GM18498 (cell line): ENCODE measurements around the gene C12orf50.
"Not testable (repeated sequence)": the region's sequence is repeated elsewhere in the genome, so short reads cannot be mapped to it uniquely, and the experiment has no call there.

Experiments used
- ATAC-seq: cut with Tn5 transposase; IDR thresholded peaks from one replicate; pipeline ENCODE4 v1.9.1; 2021; ENCODE audit warnings: mild to moderate bottlenecking, moderate library complexity; ENCODE audit not compliant: unreplicated experiment

The C12orf50 gene, protein sequence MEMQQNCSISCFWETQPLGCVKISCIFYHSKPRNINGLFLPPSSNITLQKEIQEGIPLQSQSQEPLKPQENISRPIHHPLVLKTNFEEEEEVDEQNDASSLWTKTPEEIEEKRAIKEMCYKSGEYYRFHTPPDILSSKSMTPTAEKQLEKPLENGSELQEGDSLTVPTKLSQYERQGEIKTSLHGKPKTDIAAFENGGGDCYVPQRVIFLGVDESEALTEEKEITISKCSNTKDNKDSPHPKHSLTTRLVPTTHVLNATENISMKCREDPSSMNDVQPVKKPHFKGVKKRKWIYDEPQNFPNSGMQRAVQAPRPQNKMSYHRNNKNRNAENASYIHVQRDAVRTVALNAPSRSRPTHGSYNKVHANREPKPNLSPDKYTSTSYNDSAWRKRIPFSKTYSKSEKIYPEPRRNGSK

GRCh38 chr12:88029093-88029665 is at the start of gene C12orf50:
TSS of gene C12orf50 (minus strand) at chr12:88029401. CDS start at chr12:88026962, 2,439 bp downstream.
- no peak for ATAC-seq

DNA sequence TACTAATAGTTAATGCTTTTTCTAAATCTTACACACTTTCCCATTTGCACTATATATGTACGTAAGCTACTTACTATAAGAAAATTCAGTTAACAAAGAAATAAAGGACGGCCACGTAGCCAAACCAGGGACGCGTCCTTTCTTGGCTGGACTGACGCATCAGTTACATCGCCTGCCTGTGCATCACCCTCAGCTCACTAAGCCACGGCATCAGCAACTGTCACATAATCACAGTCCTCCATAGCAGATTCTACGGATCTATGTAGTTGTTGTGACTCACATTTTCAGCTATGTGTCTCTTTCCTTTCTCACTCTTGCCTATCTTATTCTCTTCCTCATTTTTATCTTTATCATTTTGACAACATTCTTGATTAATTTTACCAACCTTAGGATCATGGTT is 38.1 kb upstream of the C12orf50 start:
- no peak for ATAC-seq

GRCh38 chr12:88063375-88063774 is 34.2 kb upstream of the C12orf50 start:
- ATAC-seq, result peak; percentile 80

- ATAC-seq, result peak; percentile 88
These were observed 33.3 kb upstream of the C12orf50 start for GRCh38 chr12:88062474-88062873.

DNA sequence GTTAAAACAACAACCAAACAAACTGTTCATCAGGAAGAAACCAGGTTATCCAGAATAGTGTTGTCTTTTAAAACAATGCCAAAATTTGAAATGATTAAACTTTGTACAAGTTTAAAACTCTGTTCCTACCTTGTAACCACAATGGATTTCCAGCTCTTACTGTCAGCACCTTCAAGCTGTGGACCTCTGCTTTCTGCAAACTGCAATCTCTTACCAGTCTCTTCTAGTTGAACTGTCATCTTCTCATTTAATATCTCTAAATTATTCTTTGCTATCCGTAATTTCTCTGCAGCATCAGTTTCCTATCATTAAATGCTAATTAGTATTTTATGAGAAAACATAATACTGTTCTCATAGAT is 29.5 kb upstream of the C12orf50 start:
- no peak for ATAC-seq

DNA sequence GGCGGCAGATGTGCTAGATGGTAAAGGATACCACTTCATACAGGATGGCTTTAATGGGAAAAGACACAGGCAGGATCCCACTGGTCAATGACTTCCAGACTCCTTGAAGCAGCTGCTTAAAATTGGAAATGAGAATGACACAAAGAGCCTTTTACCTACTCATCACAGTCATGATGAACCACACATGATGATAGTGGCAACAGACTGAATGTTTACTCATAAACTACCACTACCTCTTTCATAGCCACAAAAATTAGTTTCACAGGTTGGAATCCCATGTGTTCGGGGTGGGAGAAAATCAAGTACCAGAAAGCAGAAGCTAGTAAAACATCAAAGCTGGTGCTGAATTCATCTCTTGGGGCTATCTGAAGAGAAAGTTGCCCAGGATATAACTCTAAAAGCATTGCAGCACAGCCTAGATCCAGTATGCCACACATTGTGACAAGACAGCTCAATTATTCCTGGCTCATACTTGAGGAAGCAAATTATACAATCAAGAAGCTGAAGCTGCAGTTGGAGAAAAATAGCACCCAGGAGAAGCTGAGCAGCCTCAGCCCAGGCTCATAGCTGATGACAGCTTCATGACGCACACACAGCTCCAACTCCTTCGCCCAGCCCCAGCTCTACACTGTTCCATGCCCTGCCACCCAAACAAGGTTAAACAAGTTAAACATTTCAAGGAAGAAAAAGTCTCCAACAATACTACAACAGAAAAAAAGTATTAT is 29.0 kb upstream of the C12orf50 start:
- no peak for ATAC-seq

- no peak for ATAC-seq
These were observed 27.4 kb upstream of the C12orf50 start for GRCh38 chr12:88056571-88056970.

DNA sequence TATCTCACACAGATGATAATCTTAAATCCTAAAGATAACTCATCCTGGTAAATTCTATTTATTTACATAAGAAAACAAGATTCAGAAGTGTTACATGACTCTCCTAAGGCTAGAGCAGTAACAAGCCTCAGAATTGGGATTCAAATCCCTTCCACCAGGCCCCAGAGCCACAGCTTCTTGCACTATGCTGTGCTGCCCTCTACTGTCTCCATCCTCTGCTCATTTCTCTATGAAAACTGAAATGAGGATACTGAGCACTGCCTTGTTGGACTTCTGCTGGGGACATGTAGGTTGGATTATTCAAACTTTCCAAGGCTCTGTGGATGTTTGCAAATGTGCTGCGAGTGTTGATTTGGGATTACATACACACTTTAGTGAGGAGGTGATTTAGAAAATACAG is 23.5 kb upstream of the C12orf50 start:
- ATAC-seq, result peak; percentile 67

DNA sequence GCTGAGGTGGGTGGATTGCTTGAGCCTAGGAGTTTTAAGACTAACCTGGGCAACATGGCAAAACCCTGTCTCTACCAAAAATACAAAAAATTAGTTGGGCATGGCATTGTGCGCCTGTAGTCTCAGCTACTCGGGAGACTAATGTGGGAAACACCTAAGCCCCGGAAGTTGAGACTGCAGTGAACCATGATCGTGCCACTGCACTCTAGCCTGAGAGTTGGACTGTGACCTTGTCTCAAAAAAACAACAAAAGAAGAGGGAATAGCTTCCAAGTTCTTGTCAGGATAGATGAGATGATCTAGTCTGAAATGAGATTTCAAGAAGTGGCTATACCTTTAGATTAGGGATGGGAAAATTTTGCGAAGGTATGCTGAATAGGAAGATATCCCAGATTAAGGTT is 14.8 kb upstream of the C12orf50 start:
- no peak for ATAC-seq

DNA sequence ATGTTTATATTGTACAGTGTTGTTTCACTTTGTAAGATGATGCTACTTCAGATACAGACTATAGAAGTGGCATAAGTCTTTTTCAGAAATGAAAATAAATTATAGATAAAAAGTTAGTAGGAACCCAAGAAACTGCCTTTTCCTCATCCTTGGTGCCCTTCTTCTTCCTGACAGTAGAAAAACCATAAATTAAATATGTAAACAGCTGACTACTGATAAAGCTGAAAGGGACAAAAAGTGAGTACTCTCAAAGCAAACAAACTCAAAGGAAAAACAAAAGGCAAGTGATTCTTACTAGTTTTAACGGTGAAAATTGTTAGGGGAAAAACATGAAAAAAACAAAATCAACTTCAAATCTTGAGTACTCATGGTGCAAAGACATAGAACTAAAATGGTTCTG is 8.6 kb upstream of the C12orf50 start:
- no peak for ATAC-seq

DNA sequence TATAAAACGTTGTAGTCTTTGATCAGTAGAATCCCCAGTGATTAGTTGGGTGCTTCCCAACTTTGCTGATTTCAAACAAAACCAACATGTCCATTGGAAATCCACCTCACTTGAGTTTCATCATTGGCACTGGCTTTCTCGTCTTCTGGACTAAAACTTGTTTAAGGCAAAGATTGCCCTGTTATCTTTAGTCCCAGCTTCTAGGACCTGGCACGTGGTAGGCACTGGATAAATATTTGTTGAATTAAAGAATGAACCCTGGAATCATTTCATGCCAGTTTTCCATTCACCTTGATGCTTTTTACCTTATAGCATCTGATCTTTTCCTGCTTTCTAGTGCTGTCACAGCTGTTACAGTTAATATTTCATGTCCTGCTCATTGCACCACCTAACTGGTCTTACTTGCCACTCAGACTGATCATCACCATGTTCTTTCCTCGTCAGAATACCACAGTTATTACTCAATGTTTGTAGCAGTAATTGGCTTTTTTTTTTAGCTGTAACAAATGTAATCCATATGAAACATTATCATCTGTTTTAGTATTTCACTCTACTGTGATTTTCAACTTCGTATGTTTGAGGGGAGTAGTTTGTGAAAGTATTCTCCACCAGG is 7.3 kb upstream of the C12orf50 start:
- ATAC-seq, result no peak

DNA sequence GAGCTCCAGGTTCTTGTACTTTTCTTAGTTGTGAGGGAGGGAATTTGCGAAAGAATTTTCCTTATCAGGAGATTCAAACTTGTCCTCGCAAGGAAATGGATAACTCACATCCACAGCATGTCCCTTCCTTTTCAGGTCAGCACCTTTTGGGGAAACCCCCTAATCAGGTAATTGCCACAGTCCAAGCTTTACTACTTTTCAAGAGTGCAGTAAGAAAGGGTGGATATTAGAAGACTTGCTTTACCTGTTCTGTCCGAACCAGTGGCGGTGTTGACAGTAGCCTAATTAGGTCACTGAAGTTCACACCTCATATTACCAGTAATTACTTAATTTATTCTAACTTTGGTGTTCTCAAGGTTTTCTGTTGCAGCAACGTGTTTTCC is 6.7 kb upstream of the C12orf50 start:
- peak; percentile 18 for ATAC-seq

DNA sequence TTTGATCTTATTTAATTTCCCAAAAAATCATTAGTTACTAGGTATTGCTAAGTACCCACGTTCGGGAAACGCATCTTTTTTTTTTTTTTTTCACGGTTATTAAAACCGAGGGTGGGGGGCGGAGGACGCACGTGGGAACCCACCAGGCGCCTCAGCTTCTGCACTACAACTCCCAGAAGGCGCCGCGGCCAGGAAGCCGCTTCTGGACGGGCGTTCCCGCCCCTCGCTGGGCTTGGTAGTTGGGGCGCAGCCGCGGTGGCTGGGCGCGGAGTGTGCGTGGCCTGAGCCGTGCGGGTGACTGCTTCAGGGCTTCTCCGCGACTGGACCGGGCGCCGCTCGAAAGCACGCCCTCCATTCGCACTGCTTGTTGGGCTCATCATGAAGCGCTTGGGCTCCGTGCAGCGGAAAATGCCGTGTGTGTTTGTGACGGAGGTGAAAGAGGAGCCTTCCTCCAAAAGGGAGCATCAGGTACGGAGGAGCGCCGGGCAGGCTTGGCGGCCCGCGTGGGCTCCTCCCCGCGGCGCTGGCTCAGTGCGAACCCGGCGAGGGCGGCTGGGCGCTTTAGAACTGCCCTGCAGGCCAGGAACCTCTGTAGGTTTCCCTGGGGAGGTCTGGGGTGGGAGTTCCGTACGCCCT is 6.2 kb upstream of the C12orf50 start:
- peak; percentile 100 for ATAC-seq

DNA sequence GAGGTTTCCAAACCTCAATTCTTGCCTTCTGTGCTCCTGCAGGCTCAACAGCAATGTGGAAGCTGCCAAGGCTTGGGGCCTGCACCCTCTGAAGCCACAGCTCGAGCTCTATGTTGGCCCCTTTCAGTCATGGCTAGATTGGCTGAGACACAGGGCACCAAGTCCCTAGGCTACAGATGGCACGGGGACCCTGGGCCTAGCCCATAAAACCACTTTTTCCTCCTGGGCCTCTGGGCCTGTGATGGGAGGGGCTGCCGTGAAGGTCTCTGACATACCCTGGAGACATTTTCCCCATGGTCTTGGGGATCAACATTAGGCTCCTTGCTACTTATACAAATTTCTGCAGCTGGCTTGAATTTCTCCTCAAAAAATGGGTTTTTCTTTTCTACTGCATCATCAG is 2.0 kb upstream of the C12orf50 start:
- ATAC-seq, result not testable (repeated sequence)

GRCh38 chr12:88026196-88026595 is 3.0 kb downstream of the C12orf50 start:
- no peak for ATAC-seq

DNA sequence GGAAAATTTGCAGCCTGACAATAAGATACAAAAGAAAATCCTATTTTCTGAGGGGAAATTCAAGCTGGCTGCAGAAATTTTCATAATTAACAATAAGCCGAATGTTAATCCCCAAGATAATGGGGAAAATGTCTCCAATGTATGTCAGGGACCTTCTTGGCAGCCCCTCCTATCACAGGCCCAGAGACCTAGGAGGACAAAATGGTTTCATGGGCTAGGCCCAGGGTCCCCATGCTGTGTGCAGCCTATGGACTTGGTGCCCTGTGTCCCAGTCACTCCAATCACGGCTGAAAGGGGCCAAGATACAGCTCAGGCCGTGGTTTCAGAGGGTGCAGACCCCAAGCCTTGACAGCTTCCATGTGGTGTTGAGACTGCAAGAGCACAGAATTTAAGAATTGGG is 11.2 kb downstream of the C12orf50 start:
- no peak for ATAC-seq

GRCh38 chr12:88015825-88016224 is 13.4 kb downstream of the C12orf50 start:
- ATAC-seq, result no peak

DNA sequence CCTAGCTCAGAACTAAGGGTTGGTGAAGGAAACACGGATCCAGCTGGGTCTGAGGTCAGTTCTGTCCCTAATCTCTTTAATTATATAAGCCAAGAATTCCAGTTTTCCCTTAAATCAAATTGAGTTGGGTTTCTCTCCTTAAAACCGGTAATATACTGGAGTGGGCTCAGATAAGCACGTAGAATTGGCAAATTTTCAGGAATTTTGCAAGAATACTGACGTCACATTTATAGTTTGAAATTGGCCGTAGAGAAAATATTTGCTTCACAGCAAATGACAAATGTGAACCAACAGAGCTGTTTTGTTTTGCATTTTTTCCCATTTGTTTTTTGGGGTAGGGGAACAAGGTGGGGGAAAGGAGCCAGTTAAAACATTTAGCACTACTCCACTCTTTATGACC is 17.4 kb downstream of the C12orf50 start:
- no peak for ATAC-seq

DNA sequence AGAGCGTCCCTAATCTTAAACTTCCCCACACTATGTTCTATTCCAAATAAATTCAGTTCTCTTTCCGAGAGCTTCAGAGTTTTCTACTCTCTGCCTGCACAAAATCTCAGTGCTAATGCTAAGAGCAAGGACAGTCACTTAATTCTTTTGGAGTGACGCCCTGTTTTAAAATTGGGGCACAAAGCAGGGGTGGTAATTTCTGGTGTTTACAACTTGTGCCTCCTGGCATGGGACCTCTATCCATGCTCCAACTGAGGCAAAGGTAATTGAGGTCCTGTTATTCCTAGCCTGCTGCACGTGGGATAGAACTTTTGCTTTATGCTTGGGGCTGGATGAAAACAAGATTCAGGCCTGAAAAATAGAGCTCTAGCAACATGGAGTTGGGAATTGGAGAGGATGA is 22.9 kb downstream of the C12orf50 start:
- ATAC-seq, result no peak

DNA sequence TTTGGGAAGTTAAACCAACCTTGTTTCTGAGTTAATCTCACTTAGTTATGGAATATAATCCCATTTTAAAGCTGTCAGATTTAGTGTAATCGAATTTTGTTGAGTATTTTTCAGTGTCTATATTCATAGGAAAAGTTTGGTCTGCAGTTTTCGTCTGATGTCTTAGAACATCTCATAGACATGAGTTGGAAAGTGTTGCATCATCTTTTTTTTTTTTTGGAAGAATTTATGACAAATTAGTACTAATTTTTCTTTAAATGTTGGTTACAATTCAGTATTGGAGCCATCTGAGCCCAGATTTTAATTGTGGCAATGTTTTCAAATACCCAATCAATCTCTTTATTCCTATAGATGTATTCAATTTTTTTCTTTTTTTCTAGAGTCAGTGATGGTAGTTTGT is 27.9 kb downstream of the C12orf50 start:
- ATAC-seq, result no peak

DNA sequence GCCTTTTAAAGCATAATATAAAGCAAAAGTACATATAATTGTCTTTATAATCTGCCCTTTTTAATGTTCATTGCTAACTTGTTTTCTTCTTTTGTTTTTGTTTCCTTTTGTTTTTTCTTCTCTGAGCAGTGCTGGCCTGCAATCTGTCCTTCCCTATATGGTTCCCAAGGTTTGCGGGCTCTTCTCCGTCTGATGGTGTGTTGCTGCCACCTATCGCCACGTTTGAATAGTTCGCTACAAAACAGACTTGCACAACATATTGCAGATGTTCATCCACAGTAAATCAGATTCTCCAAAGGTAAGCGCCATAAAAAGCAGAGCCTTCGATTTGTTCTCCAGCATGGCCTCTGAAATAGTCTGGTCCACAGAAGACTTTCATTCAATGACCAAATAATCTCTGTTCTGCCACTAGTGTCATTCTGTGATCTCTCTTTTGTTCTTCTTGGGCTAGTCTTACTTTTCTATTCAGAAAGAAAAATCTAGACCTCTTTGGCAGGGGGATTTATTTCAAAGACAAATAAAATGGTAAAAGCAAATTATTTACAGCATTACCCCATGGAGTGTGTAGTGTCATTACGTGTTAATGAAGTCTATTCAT is 33.5 kb downstream of the C12orf50 start:
- ATAC-seq, result peak; percentile 90
